DND-41 (cell line): ENCODE data around the gene SC5D.

ENCODE experiments used
- ATAC-seq: fragments of 200-7000 bp; cut with Tn5 transposase; 3 replicates; pipeline ENCODE4 v1.9.1; 2021; ENCODE audit warnings: low read depth; ENCODE audit not compliant: insufficient read depth
- DNase-seq: peaks from one replicate; pipeline ENCODE4 v3.0.0-alpha.2; 2020
- H2AFZ ChIP-seq: 2 replicates; pipeline ENCODE4 v1.6.0; 2012; ENCODE audit warnings: low read depth, low read length
- H3K27ac ChIP-seq: 2 replicates; pipeline ENCODE4 v1.5.1; 2012; ENCODE audit warnings: low read length, inconsistent platforms
- H3K27me3 ChIP-seq: fragments of 200-600 bp; sonication (generic); 2 replicates; pipeline ENCODE4 v1.6.0; 2012; ENCODE audit warnings: low read length, mild to moderate bottlenecking, inconsistent platforms; ENCODE audit not compliant: insufficient read depth, poor library complexity
- H3K36me3 ChIP-seq: 2 replicates; pipeline ENCODE4 v1.5.1; 2012; ENCODE audit warnings: low read length, inconsistent platforms; ENCODE audit not compliant: insufficient read depth
- H3K4me1 ChIP-seq: 2 replicates; pipeline ENCODE4 v1.5.1; 2012; ENCODE audit warnings: mild to moderate bottlenecking, low read length; ENCODE audit not compliant: insufficient read depth
- H3K4me2 ChIP-seq: 2 replicates; pipeline ENCODE4 v1.6.0; 2012; ENCODE audit warnings: mild to moderate bottlenecking, moderate library complexity, low read length, inconsistent platforms; ENCODE audit not compliant: insufficient read depth
- H3K4me3 ChIP-seq, 2 experiments: fragments of 200-600 bp in 1 of 2; shearing (Covaris generic) in 1 of 2; 2 replicates each; pipeline ENCODE4 v1.5.1; 2012 to 2016; ENCODE audit warnings: inconsistent platforms in 2 of 2, low read length in 2 of 2, mild to moderate bottlenecking in 2 of 2, low read depth in 1 of 2, moderate library complexity in 1 of 2
- H3K79me2 ChIP-seq: 2 replicates; pipeline ENCODE4 v1.6.0; 2012; ENCODE audit warnings: low read length, inconsistent platforms; ENCODE audit not compliant: insufficient read depth
- H3K9ac ChIP-seq: 2 replicates; pipeline ENCODE4 v1.6.0; 2012; ENCODE audit warnings: low read depth, mild to moderate bottlenecking, inconsistent platforms, low read length, moderate library complexity
- H3K9me3 ChIP-seq: 2 replicates; pipeline ENCODE4 v1.5.1; 2012; ENCODE audit warnings: low read length, moderate library complexity, mild to moderate bottlenecking, inconsistent platforms; ENCODE audit not compliant: insufficient read depth, severe bottlenecking
- H4K20me1 ChIP-seq: 2 replicates; pipeline ENCODE4 v1.6.0; 2012; ENCODE audit warnings: low read length; ENCODE audit not compliant: insufficient read depth
- CTCF ChIP-seq: IDR thresholded peaks from 2 replicates; pipeline ENCODE4 v1.5.1; 2012; ENCODE audit warnings: borderline replicate concordance, low read length, moderate library complexity, mild to moderate bottlenecking; ENCODE audit not compliant: poor library complexity, severe bottlenecking; ENCODE audit errors: extremely low read depth
- EZH2 ChIP-seq: IDR thresholded peaks from 3 replicates; pipeline ENCODE4 v1.6.1; 2012; ENCODE audit warnings: borderline replicate concordance, low read depth, mild to moderate bottlenecking, moderate library complexity, low read length, inconsistent platforms; ENCODE audit not compliant: severe bottlenecking

The SC5D gene

GRCh38 chr11:121257976-121258375 lies 34.6 kb upstream of the SC5D start:
- Histone ChIP-seq H2AFZ (no peak overlapping the region), H3K27me3 (peaks cover 17% of the 10 kb centered on the region), H4K20me1 (no peaks in the 10 kb centered on the region), H3K9me3 (no peaks in the 10 kb centered on the region), H3K36me3 (no peaks in the 10 kb centered on the region), H3K4me1 (no peaks in the 10 kb centered on the region), H3K4me3 (no peak overlapping the region), H3K79me2 (no peaks in the 10 kb centered on the region), H3K27ac (no peak overlapping the region), H3K4me2 (no peak overlapping the region), H3K9ac (no peak overlapping the region)
- ATAC-seq (no peak), DNase-seq (no peak)
- no peak for TF ChIP-seq CTCF
- TF ChIP-seq EZH2: no peak

- Histone ChIP-seq H3K36me3 (no peaks in the 10 kb centered on the region), H3K4me2 (no peak overlapping the region), H3K4me1 (no peaks in the 10 kb centered on the region), H3K4me3 (no peak overlapping the region), H2AFZ (no peak overlapping the region), H3K9me3 (peaks cover 7% of the 10 kb centered on the region), H3K79me2 (no peaks in the 10 kb centered on the region), H3K27ac (no peak overlapping the region), H4K20me1 (no peaks in the 10 kb centered on the region), H3K9ac (no peak overlapping the region), H3K27me3 (peaks cover 40% of the 10 kb centered on the region)
- ATAC-seq (no peak), DNase-seq (no peak)
- no peak for TF ChIP-seq EZH2
- no peak for TF ChIP-seq CTCF
These were observed 27.0 kb upstream of the SC5D start for GRCh38 chr11:121265586-121265985.

- Histone ChIP-seq H3K36me3 (no peaks in the 10 kb centered on the region), H3K27ac (no peak overlapping the region), H3K9me3 (peaks cover 7% of the 10 kb centered on the region), H3K4me2 (no peak overlapping the region), H3K4me1 (no peaks in the 10 kb centered on the region), H4K20me1 (no peaks in the 10 kb centered on the region), H3K27me3 (peaks cover 52% of the 10 kb centered on the region), H3K79me2 (no peaks in the 10 kb centered on the region), H2AFZ (no peak overlapping the region), H3K4me3 (no peak overlapping the region), H3K9ac (no peak overlapping the region)
- ATAC-seq: no peak
- no peak for TF ChIP-seq EZH2
- no peak for TF ChIP-seq CTCF
- DNase-seq: no peak
These were observed 24.0 kb upstream of the SC5D start for GRCh38 chr11:121268581-121268980.

GRCh38 chr11:121270001-121270678 lies 22.4 kb upstream of the SC5D start:
- H3K79me2 ChIP-seq: no peaks in the 10 kb centered on the region
- H3K9me3 ChIP-seq: peaks cover 3% of the 10 kb centered on the region
- peak; percentile 42 for TF ChIP-seq EZH2
- no peak for TF ChIP-seq CTCF
- no peak overlapping the region for H3K9ac ChIP-seq
- ATAC-seq (no peak), DNase-seq (no peak)
- no peaks in the 10 kb centered on the region for H3K4me1 ChIP-seq
- H3K4me3 ChIP-seq: no peak overlapping the region
- H3K36me3 ChIP-seq: no peaks in the 10 kb centered on the region
- no peak overlapping the region for H2AFZ ChIP-seq
- H3K4me2 ChIP-seq: no peak overlapping the region
- H3K27ac ChIP-seq: no peak overlapping the region
- H3K27me3 ChIP-seq: peaks cover 52% of the 10 kb centered on the region
- no peaks in the 10 kb centered on the region for H4K20me1 ChIP-seq
